HG03575 (cell line): Measurements from ENCODE around the gene C3orf33.

Source experiments
- ATAC-seq: cut with Tn5 transposase; IDR thresholded peaks from one replicate; pipeline ENCODE4 v1.9.1; 2021; ENCODE audit not compliant: unreplicated experiment, insufficient number of reproducible peaks, low FRiP score; ENCODE audit errors: extremely low read depth

C3orf33 gene

DNA sequence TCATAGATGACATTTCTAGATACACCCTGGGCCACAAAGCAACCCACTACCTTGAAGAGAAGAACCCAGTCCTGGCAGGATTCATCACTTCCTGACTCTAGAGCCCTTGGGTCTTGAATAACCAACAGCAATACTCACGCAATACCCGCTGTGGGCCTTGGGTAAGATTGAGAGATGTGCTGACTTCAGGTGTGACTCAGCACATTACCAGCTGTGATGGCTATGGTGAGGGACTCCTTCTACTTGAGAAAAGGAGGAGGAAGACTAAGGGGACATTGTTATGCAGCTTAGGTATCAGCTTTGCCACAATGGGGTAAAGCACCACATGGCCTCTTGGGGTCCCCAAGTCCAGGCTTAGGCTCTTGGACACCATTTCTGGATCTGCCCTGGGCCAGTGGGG, 14.9 kb downstream of the C3orf33 start:
- ATAC-seq, result no peak

DNA sequence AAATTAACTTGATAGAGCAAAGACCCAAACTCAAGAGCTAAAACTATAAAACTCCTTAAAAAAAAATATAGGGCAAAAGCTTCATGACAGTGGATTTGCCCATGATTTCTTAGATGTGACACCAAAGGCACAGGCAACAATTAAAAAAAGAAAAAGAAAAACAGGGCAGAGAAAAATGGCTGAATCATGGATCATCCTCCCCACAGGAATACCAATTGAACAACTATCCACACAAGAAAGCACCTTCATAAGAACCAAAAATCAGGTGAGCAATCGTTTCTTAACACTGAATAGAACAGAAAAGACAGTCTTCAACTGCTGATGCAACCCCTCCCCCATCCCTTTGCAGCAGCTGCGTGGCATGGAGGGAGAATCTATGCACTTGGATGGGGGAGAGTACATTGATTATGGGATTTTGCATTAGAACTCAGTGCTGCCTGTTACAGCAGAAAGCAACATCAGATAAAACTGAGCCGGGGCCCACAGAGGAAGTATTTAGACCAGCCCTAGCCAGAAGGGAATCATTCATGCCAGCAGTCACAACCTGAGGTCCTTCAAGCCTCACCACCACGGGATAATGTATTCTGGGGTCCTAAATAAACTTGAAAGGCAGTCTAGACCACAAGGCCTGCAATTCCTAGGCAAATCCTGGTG, 15.7 kb downstream of the C3orf33 start:
- ATAC-seq, result no peak

DNA sequence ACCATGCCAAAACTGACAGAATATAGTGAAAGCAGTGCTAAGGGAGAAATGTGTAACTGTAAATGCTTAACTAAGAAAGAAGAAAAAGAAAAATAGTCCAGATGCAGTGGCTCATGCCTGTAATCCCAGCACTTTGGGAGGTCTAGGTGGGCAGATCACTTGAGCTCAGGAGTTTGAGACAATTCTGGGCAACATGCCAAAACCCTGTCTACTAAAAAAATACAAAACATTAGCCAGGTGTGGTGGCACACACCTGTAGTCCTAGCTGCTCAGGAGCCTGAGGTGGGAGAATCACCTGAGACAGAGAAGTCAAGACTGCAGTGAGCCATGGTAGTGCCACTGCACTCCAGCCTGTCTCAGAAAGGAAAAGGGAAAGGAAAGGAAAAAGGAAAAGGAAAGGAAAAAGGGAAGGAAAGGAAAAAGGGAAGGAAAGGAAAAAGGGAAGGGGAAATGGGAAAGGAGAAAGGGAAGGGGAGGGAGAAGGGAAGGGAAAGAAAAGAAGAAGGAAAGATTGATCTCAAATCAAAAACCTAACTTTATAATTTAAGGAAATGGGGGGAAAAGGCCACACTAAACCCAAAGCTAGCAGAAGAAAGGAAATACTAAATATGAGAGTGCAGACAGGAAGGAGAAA, 20.3 kb downstream of the C3orf33 start:
- ATAC-seq, result no peak

DNA sequence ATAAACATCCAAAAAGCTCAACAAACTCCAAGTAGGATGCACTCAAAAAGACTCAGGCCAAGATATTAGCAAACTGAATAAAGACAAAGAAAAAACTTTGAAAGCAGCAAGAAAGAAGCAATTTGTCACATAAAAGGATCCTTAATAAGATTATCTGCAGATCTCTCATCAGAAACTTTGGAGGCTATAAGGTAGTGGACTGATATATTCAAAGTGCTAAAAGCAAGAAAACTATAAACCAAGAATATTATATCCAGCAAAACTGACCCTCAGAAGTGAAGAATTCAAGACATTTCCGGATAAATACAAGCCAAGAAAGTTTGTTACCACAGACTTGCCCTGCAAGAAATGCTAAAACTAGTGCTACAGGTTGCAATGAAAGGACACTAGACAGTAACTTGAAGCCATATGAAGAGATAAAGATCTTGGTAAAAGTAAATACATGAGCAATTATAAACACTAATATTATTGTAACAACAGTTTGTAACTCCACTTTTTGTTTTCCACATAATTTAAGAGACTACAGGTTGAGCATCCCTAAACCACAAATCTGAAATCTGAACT, 23.6 kb downstream of the C3orf33 start:
- ATAC-seq, result no peak

DNA sequence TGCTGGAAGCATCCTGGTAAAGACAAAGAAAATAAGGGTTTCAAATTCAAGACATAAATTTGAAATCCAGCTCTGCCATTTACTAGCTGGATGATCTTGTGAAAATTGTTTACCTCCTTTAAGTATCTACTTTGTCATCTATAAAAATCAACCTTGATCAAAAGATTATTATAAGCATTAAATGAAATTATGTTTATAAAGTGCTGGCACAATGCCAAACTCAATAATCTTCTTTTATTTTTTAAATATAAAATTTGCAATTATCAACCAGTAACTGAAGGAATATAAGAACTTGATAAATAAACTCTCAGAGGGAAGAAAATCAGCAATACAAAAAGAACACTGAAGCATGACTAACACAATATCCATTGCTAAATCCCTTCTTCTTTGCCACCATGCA, 25.8 kb downstream of the C3orf33 start:
- no peak for ATAC-seq

DNA sequence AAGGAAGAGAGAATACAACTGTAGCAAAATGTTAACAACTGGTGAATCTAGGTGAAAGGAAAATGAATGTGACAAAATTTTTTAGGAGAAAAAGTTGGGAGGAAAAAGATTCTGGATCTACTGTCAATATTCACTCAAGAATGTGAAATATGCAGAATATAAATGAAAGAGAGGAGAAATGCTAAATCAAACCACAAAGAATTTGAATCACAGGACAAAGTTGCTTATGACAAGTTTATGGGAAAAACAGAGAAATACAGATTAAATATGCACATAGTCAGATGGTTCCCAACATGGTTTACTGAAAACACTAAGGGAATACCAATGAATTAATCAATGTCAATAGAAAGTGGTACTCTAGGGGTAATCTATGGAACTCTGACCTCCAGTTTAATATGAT, 27.6 kb downstream of the C3orf33 start:
- no peak for ATAC-seq

DNA sequence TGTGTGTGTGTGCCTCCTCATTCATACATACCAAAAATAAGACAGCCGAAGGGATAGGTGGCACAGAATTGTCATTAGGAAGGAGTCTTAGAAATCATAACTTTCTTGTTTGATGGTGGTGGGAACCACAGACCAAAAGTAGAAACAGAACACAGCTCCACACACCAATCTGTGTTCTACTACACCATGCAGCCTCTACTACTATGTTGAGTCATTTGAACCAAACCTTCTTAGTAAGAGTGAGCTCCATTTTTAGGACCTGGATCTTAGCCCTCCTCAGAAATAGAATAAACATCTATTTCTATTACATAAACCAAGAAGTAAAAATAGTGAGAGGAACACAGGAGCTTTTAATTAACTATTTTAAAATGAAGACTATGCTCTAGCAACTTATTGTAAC, 33.3 kb downstream of the C3orf33 start:
- ATAC-seq, result no peak

DNA sequence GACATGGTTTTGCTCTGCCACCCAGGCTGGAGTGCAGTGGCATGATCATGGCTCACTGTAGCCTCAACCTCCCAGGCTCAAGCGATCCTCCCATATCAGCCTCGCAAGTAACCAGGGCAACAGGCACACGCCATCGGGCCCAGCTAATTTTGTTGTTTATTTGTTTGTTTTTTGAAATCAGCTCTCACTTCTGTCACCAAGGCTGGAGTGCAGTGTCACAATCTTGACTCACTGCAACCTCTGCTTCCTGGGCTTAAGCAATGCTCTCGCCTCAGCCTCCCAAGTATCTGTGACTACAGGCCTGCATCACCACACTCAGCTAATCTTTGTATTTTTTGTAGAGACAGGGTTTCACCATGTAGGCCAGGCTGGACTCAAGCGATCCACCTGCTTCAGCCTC, 35.0 kb downstream of the C3orf33 start:
- no peak for ATAC-seq

DNA sequence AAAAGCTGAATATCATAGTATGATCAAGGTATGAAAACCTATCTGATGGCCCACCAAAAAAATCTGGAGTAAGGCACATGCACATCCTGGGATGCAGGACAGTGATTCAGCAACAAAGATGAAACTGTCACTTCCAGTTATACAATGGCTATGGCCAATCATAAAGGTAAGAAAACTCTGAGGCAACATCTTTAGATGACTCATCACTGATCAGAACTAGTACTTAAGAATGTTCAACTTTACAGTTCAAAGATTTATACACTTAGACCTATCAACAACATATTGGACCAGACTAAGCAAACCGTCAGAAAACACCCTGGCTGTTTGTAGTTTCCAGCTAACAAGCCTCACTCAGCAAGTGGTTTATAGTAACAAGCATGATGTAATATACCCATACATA, 39.9 kb downstream of the C3orf33 start:
- ATAC-seq, result no peak

DNA sequence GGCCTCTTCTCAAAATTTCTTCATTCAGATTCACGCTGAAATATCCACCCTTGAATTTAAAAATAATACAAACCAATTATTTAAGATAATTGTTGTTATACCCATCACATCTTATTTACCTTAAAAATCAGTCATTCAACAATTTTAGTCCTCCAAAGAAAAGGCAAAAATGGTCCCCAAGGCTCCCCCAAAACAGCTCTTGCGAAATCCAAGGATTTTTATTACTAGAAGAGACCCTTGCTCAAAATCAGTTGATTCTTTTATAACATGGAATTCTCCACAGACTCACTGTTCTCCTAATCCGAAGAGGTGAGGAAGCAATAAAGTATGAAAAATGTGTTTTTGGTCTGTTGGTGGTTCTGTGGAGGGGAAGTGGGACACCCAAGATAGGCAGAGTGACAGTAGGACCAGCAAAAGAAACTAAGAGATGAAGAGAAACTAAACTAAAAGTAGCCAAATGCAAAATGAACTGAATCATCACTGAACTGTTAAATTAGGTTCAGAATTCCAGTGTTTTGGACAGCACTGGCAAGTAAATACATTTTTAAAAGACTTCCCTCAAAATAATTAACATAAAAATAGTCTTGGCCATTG, 42.1 kb downstream of the C3orf33 start:
- no peak for ATAC-seq

DNA sequence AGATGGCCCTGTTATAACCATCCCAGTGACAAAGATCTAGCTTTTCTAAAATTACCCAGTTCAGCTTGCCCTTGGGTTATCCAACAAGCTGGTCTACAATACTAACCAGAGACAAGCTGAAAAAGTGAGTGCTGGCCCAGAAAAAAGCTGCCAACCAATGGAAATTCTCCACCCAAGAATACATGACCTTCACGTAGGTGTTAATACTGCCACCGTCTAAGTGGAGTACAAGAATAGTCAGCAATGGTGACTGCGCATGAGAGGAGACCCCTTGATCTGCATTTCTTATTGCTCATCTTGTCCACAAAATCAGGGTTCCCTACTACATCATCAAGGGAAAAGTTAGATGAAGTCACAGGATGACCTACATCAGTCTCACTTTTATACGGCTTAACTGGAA, 45.4 kb downstream of the C3orf33 start:
- no peak for ATAC-seq

DNA sequence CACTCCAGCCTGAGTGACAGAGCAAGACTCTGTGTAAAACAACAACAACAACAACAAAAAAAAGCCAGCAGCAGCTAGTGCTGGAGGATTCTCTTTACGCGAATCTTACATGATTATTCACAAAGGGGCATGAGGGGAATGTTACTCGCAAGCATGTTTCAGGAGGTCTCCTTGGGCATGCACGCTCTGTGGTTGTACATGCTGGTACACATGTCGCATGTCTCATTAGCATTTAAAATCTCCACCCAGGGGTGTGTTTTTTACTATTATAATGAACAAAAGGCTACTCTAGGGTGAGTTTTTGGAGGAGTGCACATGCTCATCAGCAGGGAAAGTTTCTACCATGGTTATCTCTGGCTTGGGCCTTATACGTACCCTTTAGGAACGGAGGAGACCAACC, 48.5 kb downstream of the C3orf33 start:
- no peak for ATAC-seq

DNA sequence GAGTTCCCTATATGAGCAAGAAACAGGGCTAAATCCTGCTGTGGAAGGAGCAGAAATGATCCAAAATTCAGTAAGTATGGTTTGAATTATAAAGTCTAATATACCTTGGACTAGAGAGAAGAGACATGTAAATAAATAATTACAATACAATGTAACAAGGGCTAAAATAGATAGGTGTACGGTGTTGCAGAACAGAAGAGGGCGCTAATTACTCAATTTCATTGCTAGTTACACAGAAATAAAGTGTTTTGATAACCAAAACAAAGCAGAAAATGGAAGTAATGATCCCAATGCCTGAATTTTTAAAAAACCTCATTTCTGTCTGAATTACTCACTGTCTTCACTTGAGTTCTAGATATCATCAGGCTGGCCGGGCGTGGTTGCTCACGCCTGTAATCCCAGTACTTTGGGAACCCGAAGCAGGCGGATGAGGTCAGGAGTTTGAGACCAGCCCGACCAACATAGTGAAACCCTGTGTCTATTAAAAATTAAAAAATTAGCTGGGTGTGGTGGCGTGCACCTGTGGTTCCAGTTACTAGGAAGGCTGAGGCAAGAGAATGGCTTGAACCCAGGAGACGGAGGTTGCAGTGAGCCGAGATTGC, 52.9 kb downstream of the C3orf33 start:
- no peak for ATAC-seq

DNA sequence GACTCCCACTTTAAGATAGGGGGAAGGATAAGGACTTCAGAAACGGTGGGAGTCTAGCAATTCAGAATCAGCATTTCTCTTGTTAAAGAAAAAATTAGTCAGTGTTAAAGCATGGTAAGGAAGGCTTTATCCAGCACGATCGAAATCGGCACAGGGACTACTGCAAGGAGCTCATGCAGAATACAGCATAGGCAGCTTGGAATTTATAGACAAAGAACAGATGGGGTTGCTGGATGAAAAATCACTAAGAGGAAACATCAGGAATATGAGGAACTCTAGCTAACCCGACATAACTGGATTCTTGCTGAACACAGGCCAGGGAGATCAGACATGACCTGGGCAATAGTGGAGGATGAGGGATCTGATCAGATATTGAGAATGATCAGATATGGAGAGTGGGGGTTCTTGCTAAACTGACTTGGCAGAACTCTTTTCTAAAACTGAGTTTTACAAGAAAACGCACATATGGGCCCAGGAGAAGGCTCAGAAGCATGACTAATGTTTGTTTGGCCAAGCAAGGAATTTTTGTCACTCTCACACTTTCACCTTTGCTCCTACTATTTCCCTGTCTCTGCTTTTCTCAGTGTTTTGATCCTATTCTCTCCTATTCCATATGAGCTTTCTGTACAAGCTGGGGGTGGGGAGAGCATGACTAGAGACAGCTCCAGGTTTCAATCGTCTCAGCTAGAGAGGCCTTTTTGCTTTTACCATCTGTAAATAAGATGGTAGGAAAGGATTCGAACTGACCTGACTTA, 57.3 kb downstream of the C3orf33 start:
- no peak for ATAC-seq

DNA sequence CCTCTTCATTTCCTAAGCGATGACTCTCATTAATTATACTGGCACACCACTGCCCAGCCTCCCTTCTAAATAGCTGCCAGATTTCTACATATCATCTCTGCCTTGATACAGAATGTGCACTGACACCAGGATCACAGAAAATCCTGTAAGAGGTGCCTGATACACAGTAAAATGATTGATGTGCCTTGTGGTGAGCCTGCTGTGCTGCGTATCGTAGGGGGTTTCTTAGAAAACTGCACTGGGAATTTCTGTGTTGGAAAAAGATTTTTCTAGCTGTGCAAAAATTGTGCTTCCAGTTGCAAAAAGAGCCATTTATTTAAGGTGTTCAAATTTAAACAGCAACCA, 58.2 kb downstream of the C3orf33 start:
- ATAC-seq, result no peak

DNA sequence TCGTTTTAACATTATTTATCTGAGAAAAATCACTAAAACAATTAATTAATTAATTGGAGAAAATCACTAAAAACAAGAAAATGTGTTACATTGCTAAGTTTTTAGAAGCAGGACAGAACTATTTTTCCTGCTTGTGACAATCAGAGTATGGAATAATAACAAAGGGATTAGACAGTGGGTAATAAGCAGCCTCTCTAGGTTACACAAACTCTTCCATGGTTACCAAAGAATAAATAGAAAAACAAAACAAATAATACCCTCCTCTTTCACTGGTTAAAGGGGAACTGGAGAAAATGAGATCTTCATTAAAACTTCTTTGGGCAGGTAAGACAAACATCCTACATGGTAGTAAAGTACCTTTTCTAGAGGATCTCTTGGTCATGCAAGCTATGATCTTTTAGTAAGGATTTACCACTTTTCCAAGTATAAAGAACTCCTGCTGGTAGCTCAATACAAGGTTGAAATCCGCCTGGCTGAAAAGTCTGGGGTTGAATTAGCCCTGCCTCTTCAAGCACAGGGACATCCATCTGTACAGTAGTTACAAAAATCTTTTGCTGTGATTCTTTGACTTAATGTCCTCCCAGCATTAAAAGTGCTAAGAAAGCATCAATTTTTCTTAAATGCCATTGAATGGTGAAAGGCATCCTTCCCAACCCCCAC, 58.7 kb downstream of the C3orf33 start:
- ATAC-seq, result no peak

DNA sequence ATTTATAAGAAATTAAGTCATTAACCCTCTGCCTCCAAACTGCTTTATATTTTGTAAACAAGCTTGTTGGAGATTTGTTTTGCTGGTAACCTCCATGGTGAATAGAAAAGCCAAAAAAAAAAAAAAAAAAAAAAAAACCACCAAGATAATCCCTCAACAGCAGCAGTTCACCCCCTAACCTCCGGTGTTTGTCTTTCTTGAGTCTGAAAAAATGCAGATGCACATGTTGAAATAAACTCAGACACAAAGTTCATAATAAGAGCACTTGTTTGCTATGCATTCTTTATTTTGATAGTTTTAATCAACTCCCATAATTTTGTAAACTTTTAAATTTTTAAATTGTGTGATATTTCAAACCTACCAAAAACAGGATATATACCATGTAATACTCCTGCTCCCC, 59.4 kb downstream of the C3orf33 start:
- no peak for ATAC-seq

DNA sequence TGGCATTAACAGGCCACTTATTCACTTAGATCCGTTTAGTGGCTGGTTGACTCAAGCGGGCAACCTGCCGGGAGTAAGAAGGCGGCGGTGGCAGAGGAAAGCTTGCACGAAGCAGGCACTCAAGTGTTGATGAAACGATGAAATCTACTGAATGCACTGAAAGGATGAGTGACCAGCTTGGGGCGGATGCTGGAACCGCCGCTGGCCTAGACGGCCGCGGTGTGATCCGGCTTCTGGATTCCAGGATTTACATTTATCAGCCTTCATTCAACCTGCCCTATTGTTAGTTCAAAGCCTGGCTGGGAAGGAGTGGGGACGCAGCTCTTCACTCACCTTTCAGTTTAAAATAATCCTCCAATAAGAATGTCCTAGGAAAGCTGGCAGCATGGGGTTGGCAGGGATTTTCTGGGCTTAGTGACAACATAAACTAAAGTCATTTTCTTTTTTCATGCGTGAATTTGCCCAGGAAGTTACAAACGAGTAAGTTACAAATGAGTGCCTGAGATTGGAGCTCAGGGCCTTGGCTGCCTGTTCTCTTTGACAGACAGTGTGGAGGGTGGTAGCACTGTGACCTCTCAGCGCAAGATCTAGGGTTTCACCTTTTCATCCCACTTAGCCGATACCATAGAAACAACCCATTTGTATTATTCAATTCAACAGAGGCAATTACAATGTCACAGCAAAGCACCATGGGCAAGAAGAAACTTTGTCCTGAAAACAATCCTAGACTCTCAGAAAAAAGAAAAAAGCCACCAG, 60.1 kb downstream of the C3orf33 start:
- ATAC-seq, result no peak
